HL-60/S4 treated with phorbol 12-myristate 13-acetate at 8.2 ng/mL for 4 days and 3 days (cell line): ENCODE data around the gene CDK5R1.

Source experiments
- in situ Hi-C: fragments of 300-500 bp; cut with MboI; formaldehyde crosslinking; loops from 2 replicates; pipeline ENCODE4 v1.15.0; 2022; ENCODE audit warnings: low sequenced_read_pairs

CDK5R1 gene

DNA sequence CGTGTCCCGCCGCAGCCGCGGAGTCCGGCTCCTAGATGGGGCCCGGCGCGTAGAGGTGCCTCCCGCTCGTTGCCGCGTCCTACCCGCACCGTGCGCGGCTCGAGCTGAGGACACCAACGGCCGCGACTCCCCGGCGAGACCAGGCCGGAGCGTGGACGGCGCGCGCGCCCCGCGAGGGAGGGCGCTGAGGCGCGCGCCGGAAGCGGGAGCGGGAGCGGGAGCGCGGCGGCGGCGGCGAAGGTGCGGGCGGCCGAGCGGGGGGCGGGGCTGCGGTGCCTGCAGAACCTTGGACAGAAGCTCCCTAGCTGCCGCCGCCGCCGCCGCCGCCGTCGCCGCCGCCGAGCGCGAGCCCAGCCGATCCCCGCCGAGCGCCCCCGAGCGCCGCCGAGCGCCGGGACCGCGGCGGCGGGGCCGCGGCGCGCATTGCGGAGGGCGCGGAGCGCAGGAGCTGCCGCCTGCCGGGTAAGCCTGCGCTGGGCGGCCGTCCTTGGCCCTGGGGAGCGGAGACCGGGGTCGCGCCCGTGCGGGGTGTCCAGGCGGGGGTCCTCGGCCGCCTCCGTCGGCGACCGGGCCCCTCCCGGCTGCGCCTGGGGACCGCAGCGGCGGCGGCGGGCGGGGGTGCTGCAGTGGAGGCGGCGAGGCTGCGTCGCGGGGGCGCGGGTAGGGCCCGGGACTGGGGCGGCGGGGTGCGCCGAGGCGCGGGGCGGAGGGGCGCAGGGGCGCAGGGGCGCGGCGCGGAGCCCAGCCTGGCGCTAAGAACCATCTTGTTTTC, at the start of gene CDK5R1:
Gene CDK5R1, plus strand, starts transcription at position 293 of the 772 bp plus-strand sequence. CDS start 628 bp downstream, outside the sequence.
- in situ Hi-C loops, result no loop called here

DNA sequence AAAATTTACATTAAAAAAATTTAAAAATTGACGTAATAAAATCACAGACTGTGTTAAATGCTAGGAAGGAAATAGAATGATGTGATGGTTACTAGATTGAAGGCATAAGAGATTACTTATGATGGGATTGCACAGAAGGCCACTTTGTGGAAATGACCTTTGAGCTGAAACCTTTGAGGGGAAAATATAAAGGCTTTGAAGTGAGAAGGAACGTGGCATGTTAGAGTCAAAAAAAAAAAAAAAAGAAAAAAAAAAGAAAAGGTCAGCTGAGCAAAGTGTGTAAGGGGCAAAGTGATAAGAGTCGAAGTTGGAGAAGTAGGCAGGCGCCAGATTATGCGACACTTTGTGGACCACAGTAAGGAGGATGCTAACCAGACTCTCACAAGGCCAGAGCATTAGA, 46.1 kb upstream of the CDK5R1 start:
- in situ Hi-C loops, result no loop called here

- in situ Hi-C loops, result no loop called here
These were observed 44.9 kb upstream of the CDK5R1 start for GRCh38 chr17:32441886-32442285.

DNA sequence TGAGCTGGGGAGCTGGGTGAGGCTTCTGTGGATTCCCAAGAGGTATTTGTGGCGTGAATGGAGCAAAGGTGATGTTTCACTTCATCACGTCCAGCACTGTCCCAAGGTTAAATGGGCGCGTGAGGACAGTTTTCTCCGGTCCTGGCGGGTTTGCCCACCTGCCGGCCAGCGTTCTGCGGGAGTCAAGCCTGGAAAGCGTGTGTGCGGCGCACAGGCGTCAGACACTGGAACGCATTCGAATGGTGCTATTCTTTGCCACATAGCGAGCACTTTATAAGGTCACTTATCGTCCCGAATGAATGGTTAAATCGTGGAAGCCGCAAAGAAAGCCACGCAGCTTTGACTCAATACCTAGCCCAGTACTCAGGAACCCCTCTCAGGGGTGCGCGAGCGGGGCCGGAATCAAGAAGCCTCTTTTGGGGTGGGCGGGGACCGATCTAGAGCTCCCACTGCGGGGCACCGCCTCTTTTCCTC, 42.9 kb upstream of the CDK5R1 start:
- in situ Hi-C loops, result no loop called here

DNA sequence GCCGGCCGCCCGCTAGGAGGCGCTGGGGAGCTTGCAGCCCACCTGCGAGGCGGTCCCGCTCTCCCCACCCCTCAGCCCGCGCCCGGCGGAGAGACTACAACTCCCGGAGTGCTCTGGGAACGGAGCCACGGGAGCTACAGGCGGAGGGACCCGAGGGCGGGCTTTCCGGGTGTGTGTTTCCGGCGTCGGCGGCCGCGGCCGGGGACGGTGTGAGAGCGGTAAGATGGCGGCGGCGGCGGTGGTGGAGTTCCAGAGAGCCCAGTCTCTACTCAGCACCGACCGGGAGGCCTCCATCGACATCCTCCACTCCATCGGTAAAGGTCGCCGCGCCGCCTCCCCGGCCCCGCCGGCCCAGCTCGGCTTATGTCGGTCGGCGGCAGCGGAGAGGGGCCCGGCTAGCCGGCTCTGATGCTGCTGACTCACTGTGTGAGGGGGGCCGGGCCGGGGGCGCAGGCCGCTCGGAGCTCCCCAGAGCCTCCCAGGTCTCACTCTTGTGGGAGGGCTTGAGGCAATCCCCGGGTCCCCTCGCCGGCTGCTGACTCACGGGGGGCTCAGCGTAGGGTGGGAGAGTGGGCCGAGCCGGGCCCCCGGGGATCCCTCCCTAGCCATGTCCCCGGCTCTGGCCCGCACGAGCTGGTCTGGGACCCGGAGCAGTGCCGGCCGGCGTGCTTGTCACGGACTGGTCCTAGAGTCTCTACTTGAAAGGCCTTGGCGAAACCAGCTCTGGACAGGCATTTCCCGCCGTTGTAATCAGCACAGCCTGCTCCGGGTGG, 42.3 kb upstream of the CDK5R1 start, which contains the start of gene PSMD11:
Gene PSMD11, plus strand, starts transcription at position 210 of the 773 bp plus-strand sequence. Its CDS starts 14 bp downstream, at position 224.
- in situ Hi-C loops, result no loop called here

GRCh38 chr17:32445074-32445415, 41.7 kb upstream of the CDK5R1 start:
- in situ Hi-C loops, result no loop called here

DNA sequence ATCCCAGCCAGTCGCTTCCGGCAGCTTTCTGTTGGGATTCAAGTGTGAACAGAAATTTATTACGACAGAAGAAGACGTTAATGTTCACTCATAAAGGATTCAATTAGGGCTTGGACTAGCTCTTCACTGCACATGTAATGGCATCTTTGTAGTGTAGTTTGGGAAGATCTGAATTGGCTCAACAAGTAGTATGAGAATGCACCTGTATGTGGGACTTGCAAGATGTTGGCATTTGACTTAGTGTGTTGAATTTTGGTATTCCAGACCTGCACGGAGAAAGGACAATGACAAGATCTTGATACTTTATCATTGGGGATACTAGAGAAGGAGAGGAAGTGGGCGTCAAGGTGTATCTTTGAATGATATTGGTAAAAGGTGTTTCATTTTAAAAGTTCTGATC, 41.3 kb upstream of the CDK5R1 start:
- in situ Hi-C loops, result no loop called here

DNA sequence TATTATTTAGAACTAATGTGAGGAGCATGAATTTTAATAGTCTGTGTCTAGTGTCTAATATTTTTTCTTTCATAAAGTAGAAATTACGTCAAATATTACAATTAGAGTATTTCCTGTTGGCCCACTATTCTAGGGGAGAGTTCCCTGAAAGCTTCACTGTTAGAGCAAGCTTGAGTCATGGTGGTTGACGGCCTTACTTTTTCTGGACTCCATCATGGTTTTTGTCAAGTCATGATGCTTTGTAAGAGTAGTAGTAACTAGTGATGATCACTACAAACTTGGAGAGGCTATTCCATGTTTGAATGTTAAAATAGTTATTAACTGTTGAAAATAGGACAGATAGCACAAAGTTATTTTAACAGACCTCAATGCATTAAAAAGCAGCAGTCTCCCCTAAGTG, 40.8 kb upstream of the CDK5R1 start:
- in situ Hi-C loops, result no loop called here

- in situ Hi-C loops, result no loop called here
These were observed 39.8 kb upstream of the CDK5R1 start for GRCh38 chr17:32446949-32447348.

- in situ Hi-C loops, result loop anchor here (25.0 kb wide), 2 partner anchors 162 to 312 kb away; no protein-coding TSS in a partner anchor
These were observed 36.8 kb upstream of the CDK5R1 start for GRCh38 chr17:32449963-32450362.

DNA sequence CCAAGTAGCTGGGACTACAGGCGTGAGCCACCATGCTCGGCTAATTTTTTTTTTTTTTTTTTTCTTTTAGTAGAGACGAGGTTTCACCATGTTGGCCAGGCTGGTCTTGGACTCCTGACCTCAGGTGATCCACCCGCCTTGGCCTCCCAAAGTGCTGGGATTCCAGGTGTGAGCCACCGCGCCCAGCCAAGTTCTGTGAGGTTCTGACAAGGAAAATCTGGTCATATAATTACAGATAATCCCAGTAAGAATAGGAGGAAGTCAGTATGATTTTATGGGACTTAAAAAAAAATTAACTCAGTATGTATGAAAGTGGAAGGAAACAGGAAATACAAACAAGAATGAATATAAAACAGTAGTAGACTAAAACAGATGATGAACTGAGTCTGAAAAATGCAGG, 36.4 kb upstream of the CDK5R1 start:
- in situ Hi-C loops, result loop anchor here (25.0 kb wide), 2 partner anchors 162 to 312 kb away; no protein-coding TSS in a partner anchor

GRCh38 chr17:32451879-32452278, 34.9 kb upstream of the CDK5R1 start:
- in situ Hi-C loops, result loop anchor here (25.0 kb wide), 2 partner anchors 160 to 310 kb away; no protein-coding TSS in a partner anchor

DNA sequence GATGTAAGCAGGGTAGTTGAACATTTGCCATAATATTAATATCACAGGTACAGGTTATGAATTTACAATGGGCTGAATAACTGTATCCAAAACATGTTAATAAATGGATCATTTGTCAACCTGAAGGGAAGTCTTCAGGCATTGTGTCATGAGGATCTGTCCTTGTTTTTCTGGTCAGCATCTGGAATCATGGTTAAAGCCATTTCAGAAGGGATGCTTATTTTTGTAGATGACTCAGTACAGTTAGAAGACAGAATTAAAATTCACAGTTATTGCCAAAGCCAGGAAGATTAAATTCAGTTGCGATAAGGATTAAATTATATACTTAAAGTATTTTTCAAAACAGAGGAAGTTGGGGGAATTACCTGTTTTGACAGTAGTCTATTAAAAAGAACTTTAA, 34.5 kb upstream of the CDK5R1 start:
- in situ Hi-C loops, result loop anchor here (25.0 kb wide), 2 partner anchors 160 to 310 kb away; no protein-coding TSS in a partner anchor

GRCh38 chr17:32453370-32453769, 33.4 kb upstream of the CDK5R1 start:
- in situ Hi-C loops, result loop anchor here (25.0 kb wide), 2 partner anchors 159 to 309 kb away; no protein-coding TSS in a partner anchor

GRCh38 chr17:32458371-32458770, 28.4 kb upstream of the CDK5R1 start:
- in situ Hi-C loops, result loop anchor here (25.0 kb wide), 2 partner anchors 154 to 304 kb away; no protein-coding TSS in a partner anchor

GRCh38 chr17:32460054-32460453, 26.7 kb upstream of the CDK5R1 start:
- in situ Hi-C loops, result loop anchor here (25.0 kb wide), 2 partner anchors 152 to 302 kb away; no protein-coding TSS in a partner anchor

GRCh38 chr17:32461498-32461852, 25.3 kb upstream of the CDK5R1 start:
- in situ Hi-C loops, result loop anchor here (25.0 kb wide), 2 partner anchors 151 to 301 kb away; no protein-coding TSS in a partner anchor

GRCh38 chr17:32461853-32462617, 24.8 kb upstream of the CDK5R1 start:
- in situ Hi-C loops, result loop anchor here (25.0 kb wide), 2 partner anchors 150 to 300 kb away; no protein-coding TSS in a partner anchor

DNA sequence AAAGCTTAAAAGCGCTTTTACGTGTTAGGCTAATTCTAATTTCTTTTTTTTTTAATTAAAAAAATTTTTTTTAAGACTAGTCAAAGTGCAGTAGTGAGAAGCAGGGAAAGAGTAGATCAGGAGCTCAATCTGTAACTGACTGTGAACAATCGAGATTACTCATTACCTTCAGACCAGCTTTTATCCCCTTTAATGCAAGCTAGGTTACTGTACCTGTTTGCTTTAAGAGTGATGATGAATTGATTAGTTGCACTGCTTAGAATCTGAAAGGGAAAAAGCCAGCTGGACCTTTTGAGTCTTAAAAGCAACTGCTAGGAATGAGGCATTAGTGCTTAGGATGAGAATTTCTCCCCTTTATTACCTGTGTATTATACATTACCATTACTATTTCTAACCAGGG, 23.5 kb upstream of the CDK5R1 start:
- in situ Hi-C loops, result loop anchor here (25.0 kb wide), 2 partner anchors 149 to 299 kb away; no protein-coding TSS in a partner anchor

DNA sequence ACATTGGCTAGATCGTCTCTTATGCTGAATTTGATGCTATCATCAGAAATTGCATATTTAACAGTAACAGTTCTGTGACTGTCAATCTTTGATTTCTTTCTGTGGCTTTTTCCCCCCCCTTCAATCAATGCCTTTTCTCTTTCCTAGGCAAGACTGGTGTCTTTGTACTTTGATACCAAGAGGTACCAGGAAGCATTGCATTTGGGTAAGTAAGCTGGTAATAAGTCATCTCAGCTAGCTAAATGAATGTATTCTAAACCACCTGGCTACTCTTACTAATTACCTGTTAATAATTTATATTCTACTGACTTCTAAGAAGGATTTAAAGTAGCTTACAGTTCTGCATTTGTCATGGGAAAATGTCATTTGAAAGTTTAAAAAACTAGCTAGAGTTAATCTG, 22.4 kb upstream of the CDK5R1 start:
- in situ Hi-C loops, result loop anchor here (25.0 kb wide), 2 partner anchors 148 to 298 kb away; no protein-coding TSS in a partner anchor
